ENCODE data around the gene SLC48A1. TPM values are rescaled to one million over a fixed set of nuclear protein-coding genes. Genes with fewer than 3 reads are reported as not detected.

Gene SLC48A1
- total RNA-seq, 2 experiments from 2014 or later: 13.9 to 18.5 TPM

- Mint-ChIP-seq H3K36me3 (no peaks in the 10 kb centered on the region), H3K27me3 (no peaks in the 10 kb centered on the region), H3K4me3 (no peak overlapping the region), H3K4me1 (peaks cover 34% of the 10 kb centered on the region), H3K9me3 (ENCODE audit: low read depth) (no peaks in the 10 kb centered on the region), H3K27ac (peak overlapping the region; percentile 3)
- DNase-seq (no peak), ATAC-seq (no peak)
- CTCF ChIA-PET: interaction anchor here (0.9 to 26.5 kb wide), 9 partner anchors 8 to 86 kb away, joined by 3 to 954 read pairs (median 5); partner anchors contain the start of gene SLC48A1
Measured at GRCh38 chr12:47754881-47755280, 18.2 kb upstream of the SLC48A1 start.

- peak overlapping the region; percentile 3 for H3K27ac Mint-ChIP-seq
- ATAC-seq: peak; percentile 17
- H3K4me1 Mint-ChIP-seq: peaks cover 34% of the 10 kb centered on the region
- DNase-seq: no peak
- H3K4me3 Mint-ChIP-seq: peak overlapping the region; percentile 0
- no peaks in the 10 kb centered on the region for H3K9me3 Mint-ChIP-seq (ENCODE audit: low read depth)
- H3K36me3 Mint-ChIP-seq: no peaks in the 10 kb centered on the region
- CTCF ChIA-PET: interaction anchor here (0.6 to 26.5 kb wide), 9 partner anchors 12 to 329 kb away, joined by 3 to 954 read pairs (median 4); partner anchors contain the start of gene SLC48A1
- peaks cover 2% of the 10 kb centered on the region for H3K27me3 Mint-ChIP-seq
Measured at GRCh38 chr12:47755655-47756562, 17.1 kb upstream of the SLC48A1 start.

GRCh38 chr12:47757364-47757839 lies 15.6 kb upstream of the SLC48A1 start:
- CTCF ChIA-PET: interaction anchor here (0.9 to 26.5 kb wide), 7 partner anchors 13 to 81 kb away, joined by 3 to 954 read pairs (median 16); partner anchors contain the start of gene SLC48A1
- Mint-ChIP-seq H3K4me1 (peaks cover 44% of the 10 kb centered on the region), H3K27ac (no peak overlapping the region), H3K9me3 (ENCODE audit: low read depth) (no peaks in the 10 kb centered on the region), H3K36me3 (no peaks in the 10 kb centered on the region), H3K27me3 (peaks cover 2% of the 10 kb centered on the region), H3K4me3 (no peak overlapping the region)
- DNase-seq (no peak), ATAC-seq (no peak)

GRCh38 chr12:47757840-47758583 lies 15.0 kb upstream of the SLC48A1 start:
- ATAC-seq (no peak), DNase-seq (no peak)
- Mint-ChIP-seq H3K4me3 (peak overlapping the region; percentile 70), H3K4me1 (peaks cover 45% of the 10 kb centered on the region), H3K27me3 (peaks cover 2% of the 10 kb centered on the region), H3K36me3 (no peaks in the 10 kb centered on the region), H3K27ac (no peak overlapping the region), H3K9me3 (ENCODE audit: low read depth) (no peaks in the 10 kb centered on the region)
- CTCF ChIA-PET: interaction anchor here (0.7 to 26.5 kb wide), 13 partner anchors 14 to 128 kb away, joined by 3 to 954 read pairs (median 4); partner anchors contain the start of gene SLC48A1

GRCh38 chr12:47758584-47758833 lies 14.5 kb upstream of the SLC48A1 start:
- Mint-ChIP-seq H3K4me1 (peaks cover 46% of the 10 kb centered on the region), H3K27ac (no peak overlapping the region), H3K36me3 (no peaks in the 10 kb centered on the region), H3K27me3 (peaks cover 2% of the 10 kb centered on the region), H3K4me3 (peak overlapping the region; percentile 70), H3K9me3 (ENCODE audit: low read depth) (no peaks in the 10 kb centered on the region)
- DNase-seq: no peak
- CTCF ChIA-PET: interaction anchor here (0.7 to 26.5 kb wide), 13 partner anchors 14 to 128 kb away, joined by 3 to 954 read pairs (median 4); partner anchors contain the start of gene SLC48A1
- ATAC-seq: no peak

GRCh38 chr12:47758834-47759690 lies 14.0 kb upstream of the SLC48A1 start, which contains the start of gene RAPGEF3:
Gene RAPGEF3, minus strand, starts transcription at chr12:47758880. Its CDS starts 324 bp downstream, at chr12:47758556.
- CTCF ChIA-PET: interaction anchor here (0.7 to 26.5 kb wide), 17 partner anchors 15 to 127 kb away, joined by 3 to 954 read pairs (median 4); partner anchors contain the start of genes ENDOU and SLC48A1
- Mint-ChIP-seq H3K27ac (peak within 1 kb of the TSS; percentile 45), H3K9me3 (ENCODE audit: low read depth) (no peaks in the 10 kb centered on the region), H3K27me3 (peaks cover 2% of the 10 kb centered on the region), H3K4me3 (peak within 1 kb of the TSS; percentile 70), H3K4me1 (peaks cover 47% of the 10 kb centered on the region), H3K36me3 (no peaks in the 10 kb centered on the region)
- ATAC-seq (peak; percentile 87), DNase-seq (peak; percentile 80)

GRCh38 chr12:47762850-47763465 lies 10.1 kb upstream of the SLC48A1 start:
- Mint-ChIP-seq H3K4me3 (no peak overlapping the region), H3K9me3 (ENCODE audit: low read depth) (no peaks in the 10 kb centered on the region), H3K27ac (no peak overlapping the region), H3K36me3 (no peaks in the 10 kb centered on the region), H3K4me1 (peaks cover 39% of the 10 kb centered on the region), H3K27me3 (peaks cover 6% of the 10 kb centered on the region)
- CTCF ChIA-PET: interaction anchor here (0.6 to 26.5 kb wide), 8 partner anchors 9 to 75 kb away, joined by 3 to 954 read pairs (median 7); partner anchors contain the start of gene SLC48A1
- ATAC-seq (no peak), DNase-seq (no peak)

- CTCF ChIA-PET: interaction anchor here (0.6 to 26.5 kb wide), 6 partner anchors 9 to 69 kb away, joined by 3 to 954 read pairs (median 50); partner anchors contain the start of gene SLC48A1
- peaks cover 36% of the 10 kb centered on the region for H3K4me1 Mint-ChIP-seq
- no peak overlapping the region for H3K27ac Mint-ChIP-seq
- H3K9me3 Mint-ChIP-seq (ENCODE audit: low read depth): no peaks in the 10 kb centered on the region
- peaks cover 6% of the 10 kb centered on the region for H3K27me3 Mint-ChIP-seq
- H3K4me3 Mint-ChIP-seq: no peak overlapping the region
- H3K36me3 Mint-ChIP-seq: no peaks in the 10 kb centered on the region
- ATAC-seq (no peak), DNase-seq (no peak)
Measured at GRCh38 chr12:47763481-47764346, 9.3 kb upstream of the SLC48A1 start.

GRCh38 chr12:47766502-47767215 lies 6.4 kb upstream of the SLC48A1 start:
- peaks cover 30% of the 10 kb centered on the region for H3K4me1 Mint-ChIP-seq
- H3K27me3 Mint-ChIP-seq: peaks cover 11% of the 10 kb centered on the region
- no peak overlapping the region for H3K4me3 Mint-ChIP-seq
- peak overlapping the region; percentile 58 for H3K27ac Mint-ChIP-seq
- H3K36me3 Mint-ChIP-seq: no peaks in the 10 kb centered on the region
- H3K9me3 Mint-ChIP-seq (ENCODE audit: low read depth): no peaks in the 10 kb centered on the region
- CTCF ChIA-PET: interaction anchor here (0.7 to 19.5 kb wide), 29 partner anchors 12 to 424 kb away, joined by 3 to 954 read pairs (median 4); partner anchors contain the start of genes ENDOU, RAPGEF3, RPAP3 and TMEM106C
- no peak for DNase-seq
- peak; percentile 75 for ATAC-seq

- H3K9me3 Mint-ChIP-seq (ENCODE audit: low read depth): no peaks in the 10 kb centered on the region
- H3K4me1 Mint-ChIP-seq: peaks cover 27% of the 10 kb centered on the region
- H3K36me3 Mint-ChIP-seq: no peaks in the 10 kb centered on the region
- H3K27ac Mint-ChIP-seq: peak overlapping the region; percentile 58
- peaks cover 16% of the 10 kb centered on the region for H3K27me3 Mint-ChIP-seq
- CTCF ChIA-PET: interaction anchor here (0.7 to 19.5 kb wide), 27 partner anchors 11 to 423 kb away, joined by 3 to 954 read pairs (median 4); partner anchors contain the start of genes ENDOU, RAPGEF3, RPAP3 and TMEM106C
- H3K4me3 Mint-ChIP-seq: no peak overlapping the region
- ATAC-seq (peak; percentile 85), DNase-seq (peak; percentile 89)
Measured at GRCh38 chr12:47767216-47767724, 5.8 kb upstream of the SLC48A1 start.
